Superior temporal gyrus (tissue), 1 donor: ENCODE measurements around the gene FCF1.
"Not testable (repeated sequence)": the region's sequence is repeated elsewhere in the genome, so short reads cannot be mapped to it uniquely, and the experiment has no call there.

Experiments used
- DNase-seq: peaks from one replicate; pipeline ENCODE4 v3.0.0-alpha.2; 2016; ENCODE audit errors: extremely low spot score

FCF1 gene

DNA sequence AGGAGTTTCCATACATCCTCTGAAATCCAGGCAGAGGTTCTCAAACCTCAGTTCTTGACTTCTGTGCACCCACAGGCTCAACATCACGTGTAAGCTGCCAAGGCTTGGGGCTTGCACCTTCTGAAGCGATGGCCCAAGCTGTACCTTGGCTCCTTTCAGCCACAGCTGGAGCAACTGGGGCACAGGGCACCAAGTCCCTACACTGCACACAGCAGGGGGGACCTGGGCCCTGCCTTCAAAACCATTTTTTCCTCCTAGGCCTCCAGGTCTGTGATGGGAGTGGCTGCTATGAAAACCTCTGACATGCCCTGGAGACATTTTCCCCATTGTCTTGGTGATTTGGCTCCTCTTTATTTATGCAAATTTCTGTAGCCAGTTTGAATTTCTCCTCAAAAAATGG, 10.7 kb upstream of the FCF1 start:
- no peak for DNase-seq

DNA sequence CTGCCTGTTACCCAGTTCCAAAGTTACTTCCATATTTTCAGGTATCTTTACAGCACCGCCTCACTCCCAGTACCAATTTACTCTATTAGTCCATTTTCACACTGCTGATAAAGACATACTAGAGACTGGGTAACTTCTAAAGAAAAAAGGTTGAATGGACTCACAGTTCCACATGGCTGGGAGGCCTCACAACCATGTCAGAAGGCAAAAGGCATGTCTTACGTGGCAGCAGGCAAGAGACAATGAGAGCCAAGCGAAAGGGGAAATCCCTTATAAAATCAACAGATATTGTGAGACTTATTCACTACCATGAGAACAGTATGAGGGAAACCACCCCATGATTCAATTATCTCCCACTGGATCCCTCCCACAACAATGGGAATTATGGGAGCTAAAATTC, 9.9 kb upstream of the FCF1 start:
- DNase-seq: no peak

DNA sequence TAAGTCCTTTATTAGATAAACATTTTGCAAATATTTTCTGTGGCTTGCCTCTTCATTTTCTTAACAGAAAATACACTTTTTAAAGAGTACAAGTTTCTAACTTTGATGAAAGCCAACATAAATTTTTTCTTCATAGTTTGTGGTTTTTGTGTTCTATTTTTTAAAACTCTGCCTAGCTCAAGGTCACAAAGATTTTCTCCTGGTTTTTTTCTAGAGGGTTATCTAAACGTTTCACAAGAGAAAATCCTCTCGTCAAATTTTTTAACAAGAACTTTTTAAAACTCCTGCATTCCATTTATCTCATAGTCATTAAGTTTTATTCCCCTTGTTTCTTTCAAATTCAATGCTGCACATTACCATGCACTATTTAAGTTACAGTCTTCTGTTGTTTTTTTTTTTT, 8.3 kb upstream of the FCF1 start:
- DNase-seq: no peak

DNA sequence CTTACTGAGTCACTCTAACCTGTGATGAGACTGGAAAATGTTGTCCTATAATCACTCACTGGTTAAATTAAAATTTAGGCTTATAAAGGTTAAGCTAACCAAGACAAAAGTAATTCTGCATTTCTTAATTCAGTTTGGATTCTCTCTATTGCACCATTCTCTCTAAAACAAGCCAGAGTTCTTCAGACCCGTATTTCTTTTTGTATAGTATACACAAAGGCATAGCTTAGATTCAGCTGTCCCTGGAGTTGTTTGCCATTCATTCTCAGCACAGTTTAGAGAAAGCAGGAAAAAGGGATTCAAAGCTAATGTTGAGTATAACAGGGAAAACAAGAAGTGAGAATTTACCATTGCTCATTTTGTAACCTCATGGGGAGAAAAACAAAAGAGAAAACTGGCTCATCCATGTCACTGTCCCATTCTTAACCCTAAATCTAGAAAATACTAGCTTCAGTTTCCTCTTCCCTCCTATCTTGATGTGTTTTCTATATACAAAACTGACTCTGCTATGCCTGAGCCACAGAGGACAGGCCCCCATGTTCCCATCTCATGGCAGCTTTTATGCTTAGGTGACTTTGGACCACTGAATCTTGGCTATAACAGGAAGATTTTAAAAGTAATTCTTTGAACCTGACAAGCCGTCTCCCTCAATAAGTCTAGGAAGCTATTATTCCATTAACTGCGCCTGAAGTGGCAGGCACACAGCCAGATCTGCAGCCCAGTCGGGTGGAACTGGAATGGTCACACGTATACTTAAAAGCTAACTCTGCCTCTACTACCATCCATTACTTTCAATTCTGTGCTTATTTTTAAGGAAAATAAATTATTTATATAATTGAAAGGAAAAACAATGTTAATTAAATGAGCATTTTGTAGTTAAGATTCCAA, 7.1 kb upstream of the FCF1 start:
- no peak for DNase-seq

DNA sequence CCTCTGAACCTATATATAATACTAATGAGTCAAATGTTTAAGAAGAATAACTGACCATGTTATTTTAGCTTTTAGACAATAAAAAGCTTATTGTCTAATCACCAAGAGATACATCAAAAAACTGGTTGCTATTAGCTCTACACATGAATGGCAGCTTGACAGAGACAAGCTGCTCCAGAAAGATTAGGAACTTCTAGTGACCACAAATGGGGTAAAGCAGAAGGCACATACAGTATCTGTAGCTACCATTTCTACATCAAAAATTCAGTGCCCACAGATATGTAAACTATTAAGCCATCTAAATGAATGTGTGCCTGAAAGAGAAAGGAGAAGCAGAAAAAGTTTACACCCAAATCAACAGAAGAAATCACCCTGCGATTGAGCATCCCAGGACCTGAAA, 2.5 kb upstream of the FCF1 start:
- no peak for DNase-seq

DNA sequence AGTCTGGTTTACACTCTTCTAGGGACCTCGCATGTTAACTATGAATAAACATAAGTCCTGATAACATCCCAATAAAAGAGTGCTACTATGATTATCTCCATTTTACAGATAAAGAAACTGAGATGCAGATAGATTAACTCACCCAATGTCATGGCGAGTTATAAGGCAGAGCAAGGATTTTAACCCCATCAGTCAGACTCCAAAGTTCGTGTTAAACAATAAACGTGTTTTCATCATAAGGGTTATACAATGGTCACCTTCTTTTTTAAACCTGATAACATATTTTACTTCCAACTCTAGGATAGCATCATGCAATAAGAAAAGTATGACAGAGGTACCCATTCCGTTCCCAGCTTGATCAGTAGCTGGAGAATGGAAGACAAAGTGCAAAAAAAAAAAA, 1.3 kb upstream of the FCF1 start:
- DNase-seq: no peak

DNA sequence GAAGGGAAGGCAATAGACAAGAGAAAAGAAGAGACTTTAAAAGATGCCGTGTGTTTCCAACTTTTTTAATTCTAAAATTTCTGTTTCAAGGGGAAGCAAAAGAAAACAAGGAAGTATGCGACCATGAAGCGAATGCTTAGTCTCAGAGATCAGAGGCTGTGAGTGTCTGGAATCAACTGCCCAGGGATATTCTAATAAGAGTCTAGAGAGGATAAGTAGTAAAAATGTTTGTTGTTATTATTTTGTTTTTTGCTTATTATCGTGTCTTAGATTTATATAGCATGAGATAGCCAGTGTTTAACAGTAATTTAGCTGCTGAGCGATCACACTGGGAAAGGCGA, 421 bp downstream of the FCF1 start:
- DNase-seq: no peak

DNA sequence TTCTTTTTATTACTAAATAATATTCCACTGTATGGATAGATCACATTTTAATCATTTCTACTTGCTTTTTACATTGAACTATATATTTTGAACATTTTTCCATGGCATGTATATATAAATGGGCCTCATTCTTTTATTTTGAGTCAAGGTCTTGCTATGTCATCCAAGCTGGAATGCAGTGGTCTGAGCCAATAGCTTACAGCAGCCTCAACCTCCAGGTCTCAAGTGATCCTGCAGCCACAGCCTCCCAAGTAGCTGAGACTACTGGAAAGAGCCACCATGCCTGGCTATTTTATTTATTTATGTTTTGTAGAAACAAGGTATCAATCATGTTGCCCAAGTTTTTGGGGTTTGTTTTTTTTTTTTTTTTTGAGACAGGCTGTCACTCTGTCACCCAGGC, 7.6 kb downstream of the FCF1 start:
- DNase-seq: no peak

DNA sequence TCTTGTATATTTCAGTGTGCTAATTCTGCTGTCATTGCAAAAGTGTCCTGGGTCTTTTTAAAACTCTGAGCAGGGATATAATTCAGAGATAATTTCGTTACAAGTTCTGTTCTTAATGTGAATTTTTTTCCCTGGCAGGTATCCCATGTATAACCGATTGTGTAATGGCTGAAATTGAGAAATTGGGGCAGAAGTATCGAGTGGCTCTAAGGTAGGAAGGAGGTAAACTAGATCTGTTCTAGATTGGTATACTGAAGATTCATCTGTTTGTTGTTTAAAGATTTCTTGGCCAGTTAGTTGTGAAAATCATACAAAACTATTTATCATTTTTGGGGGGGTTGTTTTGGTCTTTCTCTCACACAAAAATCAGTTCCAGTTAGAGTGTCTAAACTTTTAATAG, 10.2 kb downstream of the FCF1 start:
- no peak for DNase-seq

DNA sequence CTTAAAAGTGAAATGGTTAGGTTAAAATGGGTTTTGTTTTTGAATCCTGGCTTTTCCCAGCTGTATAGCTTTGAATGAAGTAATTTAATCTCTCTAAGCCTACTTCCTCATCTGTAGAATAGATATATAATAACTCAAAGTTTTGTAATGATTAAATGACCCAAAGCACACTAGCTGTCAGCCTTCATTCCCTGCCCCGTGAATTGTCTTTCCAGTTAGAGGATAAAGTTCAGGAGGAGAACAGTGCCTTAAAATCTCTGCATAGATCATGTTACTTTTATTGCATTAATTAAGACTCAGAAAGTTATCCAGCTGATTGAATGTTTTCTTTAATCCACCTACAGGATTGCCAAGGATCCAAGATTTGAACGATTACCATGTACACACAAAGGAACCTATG, 19.4 kb downstream of the FCF1 start:
- DNase-seq: no peak

DNA sequence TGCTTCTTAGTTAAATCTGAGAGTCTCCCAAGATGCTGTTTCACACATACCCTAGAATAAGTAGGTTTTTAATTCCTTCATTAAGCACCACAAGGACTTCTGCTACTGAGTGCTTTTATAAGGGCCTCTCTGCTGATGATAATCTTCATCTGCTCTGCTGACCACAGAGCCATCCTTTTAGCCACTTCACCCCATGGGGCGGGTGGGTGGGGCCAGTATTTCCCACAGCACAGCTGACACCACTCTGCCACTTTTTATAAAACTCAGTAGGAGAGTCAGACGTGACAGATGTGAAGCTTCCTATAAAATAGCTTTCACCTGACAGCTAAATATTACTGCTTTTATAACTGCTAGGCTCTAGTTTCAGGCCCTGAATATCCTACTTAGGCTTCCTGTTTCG, 20.3 kb downstream of the FCF1 start:
- no peak for DNase-seq

DNA sequence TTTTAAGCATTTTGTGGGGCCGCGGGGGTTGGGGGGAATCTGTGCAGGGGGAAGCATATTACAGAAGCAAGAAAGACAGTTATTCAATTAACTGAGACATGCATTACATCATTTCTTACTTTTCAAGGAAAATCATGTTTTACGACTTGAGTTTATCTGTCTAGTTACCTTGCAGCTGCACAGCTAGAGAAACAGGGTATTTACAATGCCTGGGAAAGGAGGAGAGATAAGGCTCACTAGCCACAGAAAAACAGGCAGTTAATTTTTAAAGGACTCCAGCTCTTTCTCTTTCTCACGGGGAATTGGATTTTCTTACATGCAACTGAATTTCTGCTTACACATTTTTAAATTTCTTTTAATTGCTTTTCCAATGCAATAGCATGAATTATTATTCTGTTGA, 22.2 kb downstream of the FCF1 start:
- no peak for DNase-seq

DNA sequence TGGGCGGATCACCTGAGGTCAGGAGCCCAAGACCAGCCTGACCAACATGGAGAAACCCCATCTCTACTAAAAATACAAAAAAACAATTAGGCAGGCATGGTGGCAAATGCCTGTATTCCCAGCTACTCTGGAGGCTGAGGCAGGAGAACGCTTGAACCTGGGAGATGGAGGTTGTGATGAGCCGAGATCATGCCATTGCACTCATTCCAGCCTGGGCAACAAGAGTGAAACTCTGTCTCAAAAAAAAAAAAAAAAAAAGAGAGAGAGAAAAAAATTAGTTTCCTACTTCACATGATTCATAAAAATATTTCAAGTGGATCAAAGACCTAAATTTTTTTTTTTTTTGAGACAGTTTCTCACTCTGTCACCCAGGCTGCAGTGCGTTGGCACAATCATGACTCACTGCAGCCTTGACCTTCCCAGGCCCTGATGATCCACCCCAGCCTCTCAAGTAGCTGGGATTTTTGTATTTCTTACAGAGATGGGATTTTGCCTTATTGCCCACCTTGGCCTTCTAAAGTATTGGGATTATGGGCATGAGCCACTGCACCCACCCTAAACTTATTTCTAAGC, 24.9 kb downstream of the FCF1 start:
- no peak for DNase-seq

DNA sequence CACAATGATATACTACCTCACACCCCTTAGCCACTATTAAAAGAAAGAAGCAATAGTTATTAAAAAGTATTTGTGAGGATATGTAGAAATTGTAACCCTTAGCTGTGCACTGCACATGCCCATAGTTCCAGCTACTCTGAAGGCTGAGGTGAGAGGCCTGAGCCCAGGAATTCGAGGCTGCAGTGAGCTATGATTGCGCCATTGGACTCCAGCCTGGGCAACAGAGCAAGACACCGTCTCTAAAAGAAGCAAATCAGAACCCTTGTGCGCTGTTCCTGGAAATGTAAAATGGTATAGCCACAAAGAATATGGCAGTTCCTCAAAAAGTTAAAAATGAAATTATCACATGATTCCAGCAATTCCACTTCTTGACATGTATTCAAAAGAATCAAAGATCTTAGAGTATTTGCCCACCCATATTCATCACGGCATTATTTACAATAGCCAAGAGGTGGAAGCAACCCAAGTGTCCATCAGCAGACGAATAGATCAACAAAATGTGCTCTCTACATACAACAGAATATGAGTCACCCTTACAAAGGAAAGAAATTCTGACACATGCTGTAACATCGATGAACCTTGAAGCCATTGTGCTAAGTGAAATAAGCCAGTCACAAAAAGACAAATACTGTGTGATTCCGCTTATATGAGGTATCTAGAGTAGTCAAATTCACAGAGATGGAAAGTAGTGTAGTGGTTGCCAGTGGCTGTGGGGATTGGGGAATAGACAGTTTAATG, 26.5 kb downstream of the FCF1 start:
- DNase-seq: no peak

DNA sequence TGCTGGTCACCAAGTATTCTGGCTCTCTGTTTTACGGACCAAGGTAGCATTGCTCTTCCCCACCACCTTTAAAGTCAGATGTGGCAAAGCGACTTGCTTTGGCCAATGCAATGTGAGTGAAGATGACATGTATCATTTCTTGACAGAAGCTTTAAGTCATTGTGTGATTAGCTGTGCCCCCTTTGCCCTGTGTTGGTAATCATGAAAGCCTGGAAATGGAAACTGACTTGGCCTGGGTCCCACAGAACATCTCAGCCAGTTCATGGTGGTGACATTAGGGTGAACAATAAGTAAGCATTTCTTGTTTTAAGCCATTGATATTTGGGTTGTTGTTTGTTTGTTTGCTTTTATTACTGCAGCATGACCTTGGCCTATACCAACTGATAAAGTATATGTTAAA, 34.3 kb downstream of the FCF1 start:
- no peak for DNase-seq

DNA sequence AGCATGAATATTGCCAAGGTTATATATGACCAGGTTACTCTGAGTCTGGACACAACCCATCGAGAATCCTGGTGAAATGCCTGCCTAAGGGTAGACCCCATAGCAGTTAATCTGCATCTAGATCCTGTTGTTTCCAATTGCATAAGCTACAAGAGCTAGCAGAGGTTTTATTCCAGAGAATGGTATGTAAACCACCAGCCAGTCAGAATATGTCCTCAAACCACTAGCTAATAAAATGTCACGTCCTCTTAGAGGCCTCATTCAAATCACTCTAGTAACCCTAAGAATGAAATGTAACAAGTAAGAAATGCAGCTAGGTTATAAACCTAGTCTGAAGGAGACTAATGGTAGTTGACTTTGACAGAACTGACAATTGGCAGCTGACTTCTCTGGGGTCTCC, 41.2 kb downstream of the FCF1 start:
- DNase-seq: no peak

DNA sequence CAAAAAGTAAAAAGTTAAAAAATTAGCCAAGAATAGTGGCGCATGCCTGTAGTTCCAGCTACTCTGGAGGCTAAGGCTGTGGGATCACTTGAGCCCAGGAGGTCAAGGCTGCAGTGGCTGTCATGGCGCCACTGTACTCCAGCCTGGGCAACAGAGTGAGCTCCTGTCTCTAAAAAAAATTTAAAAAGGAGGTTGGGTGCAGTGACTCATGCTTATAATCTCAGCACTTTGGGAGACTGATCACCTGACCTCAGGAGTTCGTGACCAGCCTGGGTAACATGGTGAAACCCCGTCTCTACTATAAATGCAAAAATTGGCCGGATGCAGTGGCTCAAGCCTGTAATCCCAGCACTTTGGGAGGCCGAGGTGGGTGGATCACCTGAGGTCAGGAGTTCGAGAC, 42.0 kb downstream of the FCF1 start:
- no peak for DNase-seq

DNA sequence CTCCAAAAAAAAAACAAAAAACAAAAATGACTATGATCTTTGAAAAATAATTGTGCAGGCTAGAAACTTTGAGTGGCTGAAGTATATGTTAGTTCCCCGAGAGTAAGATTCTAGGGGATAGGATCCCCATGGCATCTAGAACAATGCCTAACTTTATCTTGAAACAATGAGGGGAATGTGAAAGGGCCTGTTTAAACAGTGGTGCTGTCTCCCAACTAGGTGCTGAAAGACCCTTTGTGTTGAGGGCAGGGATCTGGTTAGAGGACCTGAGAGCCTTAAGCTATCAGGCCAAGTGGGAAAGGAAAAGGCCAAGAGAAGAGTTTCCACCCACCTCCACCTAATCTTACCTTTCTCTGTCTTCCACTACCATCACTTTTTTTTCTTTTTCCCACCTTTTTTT, 43.4 kb downstream of the FCF1 start:
- no peak for DNase-seq

DNA sequence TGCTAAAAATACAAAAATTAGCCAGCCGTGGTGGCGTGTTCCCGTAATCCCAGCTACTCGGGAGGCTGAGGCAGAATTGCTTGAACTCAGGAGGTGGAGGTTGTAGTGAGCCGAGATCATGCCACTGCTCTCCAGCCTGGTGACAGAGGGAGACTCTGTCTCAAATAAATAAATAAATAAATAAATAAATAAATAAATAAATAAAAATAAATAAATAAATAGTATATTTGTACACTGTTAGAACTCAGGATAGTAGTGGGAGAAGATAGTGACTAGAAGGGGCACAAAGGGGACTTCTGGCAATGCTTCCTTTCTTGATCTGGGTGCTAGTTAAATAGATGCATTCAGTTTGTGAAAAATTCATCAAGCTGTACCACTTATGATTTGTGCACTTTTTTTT, 45.6 kb downstream of the FCF1 start:
- DNase-seq: not testable (repeated sequence)

DNA sequence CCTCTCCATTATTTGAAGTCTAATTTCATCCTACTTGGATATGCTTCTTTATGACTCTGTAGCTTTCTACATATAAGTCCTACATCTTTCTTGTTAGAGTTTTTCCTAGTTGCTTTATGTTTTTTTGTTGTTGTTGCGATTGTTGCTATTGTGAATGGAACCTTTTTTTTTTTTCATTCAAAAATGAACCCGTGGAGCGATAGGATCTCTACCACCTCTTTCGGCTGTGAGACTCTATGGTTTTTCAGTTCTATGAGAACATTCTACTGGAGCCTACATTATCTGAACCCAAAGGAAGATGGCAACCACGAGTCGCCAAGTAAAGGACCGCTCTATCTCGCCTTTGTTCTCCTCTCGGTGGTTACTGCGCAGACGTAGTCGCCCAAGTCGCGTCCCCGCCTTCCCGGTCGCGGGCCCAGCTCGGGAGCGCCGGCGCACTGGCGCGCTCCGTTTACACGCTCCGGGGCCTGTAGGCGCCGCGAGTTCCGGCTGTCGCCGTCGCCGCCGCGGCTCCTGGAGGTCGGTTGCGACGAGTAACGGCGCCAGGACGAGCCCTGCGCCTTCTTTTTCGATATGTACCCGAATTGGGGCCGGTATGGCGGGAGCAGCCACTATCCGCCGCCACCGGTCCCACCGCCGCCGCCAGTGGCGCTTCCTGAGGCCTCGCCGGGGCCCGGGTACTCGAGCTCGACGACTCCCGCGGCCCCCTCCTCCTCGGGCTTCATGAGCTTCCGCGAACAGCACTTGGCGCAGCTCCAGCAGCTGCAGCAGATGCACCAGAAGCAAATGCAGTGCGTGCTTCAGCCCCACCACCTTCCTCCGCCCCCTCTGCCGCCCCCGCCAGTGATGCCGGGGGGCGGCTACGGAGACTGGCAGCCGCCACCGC, 50.2 kb downstream of the FCF1 start, which contains the start of gene YLPM1:
Gene YLPM1 (plus strand): TSS at position 400 of the 886 bp plus-strand sequence. CDS start 174 bp downstream, at position 574.
- peak; percentile 97 for DNase-seq

DNA sequence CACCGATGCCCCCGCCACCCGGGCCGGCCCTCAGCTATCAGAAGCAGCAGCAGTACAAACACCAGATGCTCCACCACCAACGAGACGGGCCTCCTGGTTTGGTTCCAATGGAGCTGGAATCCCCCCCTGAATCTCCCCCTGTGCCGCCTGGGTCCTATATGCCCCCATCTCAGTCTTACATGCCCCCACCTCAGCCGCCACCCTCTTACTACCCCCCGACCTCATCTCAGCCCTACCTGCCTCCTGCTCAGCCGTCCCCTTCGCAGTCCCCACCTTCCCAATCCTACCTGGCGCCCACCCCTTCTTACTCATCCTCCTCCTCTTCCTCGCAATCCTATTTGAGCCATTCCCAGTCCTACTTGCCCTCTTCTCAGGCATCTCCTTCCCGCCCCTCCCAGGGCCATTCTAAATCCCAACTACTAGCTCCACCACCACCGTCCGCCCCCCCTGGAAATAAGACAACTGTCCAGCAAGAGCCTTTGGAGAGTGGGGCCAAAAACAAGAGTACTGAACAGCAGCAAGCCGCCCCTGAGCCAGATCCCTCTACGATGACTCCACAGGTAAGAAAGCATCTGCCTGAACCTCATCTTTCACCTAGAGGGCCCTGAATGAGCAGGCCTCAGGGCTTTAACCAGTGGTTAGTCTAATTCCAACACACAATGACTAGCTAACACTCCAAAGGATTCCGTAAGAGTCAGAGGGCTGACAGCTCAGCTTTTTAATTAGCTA, 51.0 kb downstream of the FCF1 start:
- DNase-seq: no peak
